Motor neuron (in vitro differentiated cells): ENCODE measurements around the gene ARHGEF7. TPM values are rescaled to one million over a fixed set of nuclear protein-coding genes. Genes with fewer than 3 reads are reported as not detected.
"Not testable (repeated sequence)": the region's sequence is repeated elsewhere in the genome, so short reads cannot be mapped to it uniquely, and the experiment has no call there.

Experiments
- ATAC-seq, 8 experiments: fragments of 200-7000 bp; cut with Tn5 transposase; replicated peaks in 6 of 8; 2 replicates each; pipeline ENCODE4 v1.8.0; 2021; ENCODE audit warnings: mild to moderate bottlenecking in 8 of 8, moderate library complexity in 8 of 8
- H3K27ac ChIP-seq, 2 donors: fragments of 250-450 bp; sonication (Bioruptor Pico); 2 replicates each; pipeline ENCODE4 v1.9.0; 2021; ENCODE audit warnings: antibody characterized with exemption in 2 of 2, mild to moderate bottlenecking in 2 of 2, moderate library complexity in 1 of 2
- H3K4me1 ChIP-seq, 2 donors: fragments of 250-450 bp; sonication (Bioruptor Pico); replicated peaks in 1 of 2; 2 replicates each; pipeline ENCODE4 v1.6.1; 2021; ENCODE audit warnings: antibody characterized with exemption in 2 of 2, mild to moderate bottlenecking in 2 of 2, moderate library complexity in 1 of 2
- H3K4me3 ChIP-seq, 5 donors: fragments of 250-450 bp; sonication (Bioruptor Pico); 2 replicates each; pipeline ENCODE4 v1.9.0; 2021; ENCODE audit warnings: antibody characterized with exemption in 5 of 5, mild to moderate bottlenecking in 5 of 5, moderate library complexity in 4 of 5
- WGBS, 10 experiments: fragments of 450-650 bp; shearing (Covaris generic); methylation state at CpG; one replicate each; pipeline ENCODE4 v1.0.0; 2022; 5-methylcytosine and 5-hydroxymethylcytosine counted together
- in situ Hi-C, 9 experiments: fragments of 400-800 bp; cut with MboI; loops; one replicate each; pipeline ENCODE4 v1.15.0; 2021; ENCODE audit warnings: low sequenced_read_pairs in 9 of 9, low pct_unique_long_range_greater_than_20kb in 2 of 9; ENCODE audit not compliant: unreplicated experiment in 9 of 9
- total RNA-seq, 8 experiments: library from RNA; unstranded; fragments of 300-600 nt; gene quantifications; 2 replicates each; pipeline versions ENCODE4 v1.2.3 to v1.2.4, GENCODE V29; 2022

Gene ARHGEF7
- total RNA-seq, 8 experiments from 2014 or later, result 27.9 to 56.9 (median 50.5) TPM

DNA sequence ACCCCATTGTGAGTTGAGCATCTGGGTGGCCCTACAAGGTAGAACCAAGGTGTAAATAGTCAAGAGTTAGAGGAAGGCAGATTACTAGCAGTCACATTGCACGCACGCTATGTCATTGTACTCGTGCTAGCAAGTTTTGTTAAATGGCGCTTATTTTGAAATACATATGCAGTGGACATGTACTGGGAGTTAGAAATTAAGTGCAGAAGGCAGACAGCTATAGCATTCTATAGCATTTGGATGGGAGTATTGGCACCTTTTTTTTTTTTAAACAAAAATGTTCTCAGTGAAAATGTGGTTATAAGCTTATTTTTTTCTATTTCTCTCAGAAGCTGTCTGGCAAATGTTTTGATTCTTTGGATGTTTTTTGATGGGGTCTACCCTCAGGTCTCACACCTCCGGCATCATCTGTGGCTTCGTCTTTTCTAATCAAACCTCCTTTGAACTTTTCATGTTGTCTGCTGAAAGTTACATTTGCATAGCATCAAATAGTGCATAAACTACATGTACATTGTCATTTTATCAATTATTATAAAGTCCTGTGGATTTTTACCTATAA lies 68.1 kb downstream of the ARHGEF7 start:
- Histone ChIP-seq H3K27ac (no peak overlapping the region), H3K4me3 (no peak overlapping the region), H3K4me1 (peaks cover 23 to 32% of the 10 kb centered on the region in 2 donors)
- 87 to 100% (median 96%) methylated on average over 2 to 6 of the region's 6 CpGs for WGBS, 10 experiments
- in situ Hi-C loops, result no loop called here
- ATAC-seq, result no peak

DNA sequence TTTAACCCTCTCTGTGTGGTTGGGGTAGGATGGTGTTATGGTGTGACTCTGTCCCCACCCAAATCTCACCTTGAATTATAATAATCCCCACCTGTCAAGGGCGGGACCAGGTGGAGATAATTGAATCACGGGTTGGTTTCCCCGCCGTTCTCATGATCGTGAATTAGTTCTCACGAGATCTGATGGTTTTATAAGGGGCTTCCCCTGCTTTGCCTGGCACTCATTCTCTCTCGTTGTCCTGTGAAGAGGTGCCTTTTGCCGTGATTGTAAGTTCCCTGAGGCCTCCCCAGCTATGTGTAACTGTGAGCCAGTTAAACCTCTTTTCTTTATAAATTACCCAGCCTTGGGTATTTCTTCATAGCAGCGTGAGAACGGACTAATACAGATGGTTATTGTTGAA lies 68.8 kb downstream of the ARHGEF7 start:
- in situ Hi-C loops, result no loop called here
- H3K27ac ChIP-seq, result no peak overlapping the region
- 40 to 100% (median 94%) methylated on average over 1 to 10 of the region's 10 CpGs; no CpG with 5 or more reads in 4 of the 10 experiments for WGBS, 10 experiments
- ATAC-seq, result no peak
- peaks cover 24 to 40% of the 10 kb centered on the region in 2 donors for H3K4me1 ChIP-seq
- H3K4me3 ChIP-seq, result no peak overlapping the region

DNA sequence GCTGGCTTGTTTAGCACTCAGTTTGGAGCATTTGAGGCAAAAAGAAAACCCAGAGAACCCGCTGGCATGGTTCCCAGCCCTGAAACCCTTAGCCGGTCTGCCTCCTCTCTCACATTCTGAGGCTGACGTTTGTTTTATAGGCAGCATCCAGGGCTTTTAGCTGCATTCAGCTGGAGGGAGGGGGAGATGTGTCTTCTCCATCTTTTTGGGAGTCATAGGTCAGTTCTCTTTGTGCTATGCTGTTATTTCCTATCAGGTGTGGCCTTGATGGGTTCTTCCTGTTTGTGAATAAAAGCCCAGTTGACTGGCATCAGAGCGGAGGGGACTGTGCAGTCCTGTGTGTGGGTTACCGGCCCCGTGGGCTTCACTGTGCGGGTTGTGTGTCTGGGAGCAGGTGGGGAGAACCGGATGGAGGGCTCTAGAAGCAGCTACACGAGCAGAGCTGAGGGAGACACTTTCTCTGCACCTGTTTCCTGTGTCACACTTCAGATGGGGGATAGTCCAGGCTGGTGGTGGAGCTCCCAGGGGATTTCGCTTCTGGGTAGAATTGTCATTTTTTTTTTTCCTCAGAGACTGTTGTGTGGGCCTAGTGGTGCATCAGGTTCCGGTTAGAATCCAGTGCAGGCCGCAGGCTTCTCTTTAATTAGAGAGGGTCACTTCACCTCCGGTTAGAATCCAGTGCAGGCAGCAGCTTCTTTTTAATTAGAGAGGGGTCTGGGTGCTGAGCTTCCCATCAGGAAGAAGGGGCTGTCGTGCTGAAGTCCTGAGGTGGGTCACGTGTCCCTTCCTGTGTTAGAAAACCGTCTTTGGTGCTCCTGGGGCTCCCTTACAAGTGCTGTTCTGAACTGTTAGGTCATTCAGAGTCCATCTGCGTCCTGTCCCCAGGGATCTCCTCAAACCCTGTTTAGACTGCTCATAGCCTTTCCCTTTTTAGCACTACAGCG lies 69.6 kb downstream of the ARHGEF7 start:
- in situ Hi-C loops, result no loop called here
- Histone ChIP-seq H3K4me1 (peaks cover 26 to 42% of the 10 kb centered on the region in 2 donors), H3K27ac (peak overlapping the region in 1 of 2 donors; percentile 59), H3K4me3 (no peak overlapping the region)
- 50 to 93% (median 77%) methylated on average over 1 to 9 of the region's 18 CpGs for WGBS, 10 experiments
- peak in 5 of 8 experiments; percentile 41 to 77 (median 65) for ATAC-seq

DNA sequence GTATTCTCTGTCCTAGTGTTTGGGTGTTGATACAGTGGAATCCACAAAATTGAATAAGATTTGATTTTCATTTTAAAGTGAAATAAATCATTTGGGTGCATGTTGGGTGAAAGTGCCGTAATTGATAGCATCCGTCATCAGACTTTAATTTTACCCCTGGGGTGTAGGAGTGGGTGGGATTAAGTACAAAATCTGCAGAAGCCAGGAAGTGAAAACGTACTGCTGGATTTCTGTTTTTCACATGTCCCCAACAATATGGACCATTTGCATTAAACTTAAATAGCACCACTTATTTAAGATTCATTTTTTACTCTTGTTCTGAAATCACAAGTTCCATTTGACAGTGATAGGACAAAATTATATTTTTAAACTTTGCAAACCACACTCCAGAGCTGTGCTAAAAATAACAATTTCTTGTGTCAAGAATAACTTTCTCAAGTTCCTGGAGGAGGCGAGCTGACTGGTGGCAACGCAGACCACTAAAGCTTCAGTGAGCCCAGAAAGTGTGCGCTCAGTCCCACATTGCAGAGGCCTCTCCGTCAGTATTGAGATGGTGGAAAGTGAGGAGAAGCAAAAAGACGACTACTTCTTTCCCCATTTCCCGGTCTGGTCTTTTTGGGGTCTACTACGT lies 71.3 kb downstream of the ARHGEF7 start:
- Histone ChIP-seq H3K27ac (no peak overlapping the region), H3K4me1 (peaks cover 26 to 42% of the 10 kb centered on the region in 2 donors), H3K4me3 (no peak overlapping the region)
- no peak for ATAC-seq
- WGBS, 10 experiments, result 54 to 100% (median 87%) methylated on average over 2 to 10 of the region's 10 CpGs; no CpG with 5 or more reads in 1 of the 10 experiments
- in situ Hi-C loops, result no loop called here

DNA sequence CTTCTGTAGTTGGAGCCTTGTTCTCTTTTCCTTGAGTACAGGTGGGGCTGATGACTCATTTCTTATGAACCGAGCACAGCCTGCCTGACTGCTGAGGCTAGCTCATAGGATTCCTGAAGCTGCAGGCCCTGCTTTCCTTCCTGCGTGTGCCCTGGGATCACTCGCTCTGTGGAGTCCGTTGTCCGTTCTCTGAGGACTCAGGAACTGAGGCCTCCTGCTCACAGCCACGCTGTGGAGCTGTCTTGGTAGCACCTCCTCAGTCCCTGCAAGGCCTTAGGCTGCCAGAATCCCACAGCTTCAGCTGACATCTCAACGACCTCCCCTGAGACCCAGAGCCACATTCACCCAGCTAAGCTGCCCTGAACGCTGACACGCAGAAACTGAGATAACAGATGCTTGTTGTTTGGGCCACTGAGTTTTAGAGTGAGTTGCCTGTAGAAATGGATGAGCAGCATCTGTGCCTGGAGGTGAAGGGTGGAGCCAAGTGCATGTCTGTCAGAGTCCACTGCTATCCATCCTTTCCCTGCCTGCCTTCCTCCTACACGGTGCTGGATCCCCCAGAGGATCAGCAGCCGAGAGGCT lies 72.9 kb downstream of the ARHGEF7 start:
- in situ Hi-C loops, result no loop called here
- ATAC-seq, result peak in 7 of 8 experiments; percentile 52 to 80 (median 76)
- Histone ChIP-seq H3K27ac (no peak overlapping the region), H3K4me3 (no peak overlapping the region), H3K4me1 (peaks cover 26 to 42% of the 10 kb centered on the region in 2 donors)
- 40 to 88% (median 70%) methylated on average over 1 to 10 of the region's 11 CpGs; no CpG with 5 or more reads in 3 of the 10 experiments for WGBS, 10 experiments

DNA sequence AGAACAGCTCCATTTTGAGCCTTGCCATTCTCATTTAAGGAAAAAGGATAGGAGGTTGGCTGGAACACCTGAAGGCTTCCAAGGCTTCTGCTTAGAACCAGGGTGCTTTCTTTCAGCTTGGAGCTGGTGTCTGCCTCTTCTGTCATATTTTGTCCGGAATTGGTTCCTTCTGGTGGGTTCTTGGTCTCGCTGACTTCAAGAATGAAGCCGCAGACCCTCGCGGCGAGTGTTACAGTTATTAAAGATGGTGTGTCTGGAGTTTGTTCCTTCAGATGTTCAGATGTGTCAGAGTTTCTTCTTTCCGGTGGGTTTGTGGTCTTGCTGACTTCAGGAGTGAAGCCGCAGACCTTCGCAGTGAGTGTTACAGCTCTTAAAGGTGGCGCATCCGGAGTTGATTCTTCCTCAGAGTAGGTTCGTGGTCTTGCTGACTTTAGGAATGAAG lies 74.0 kb downstream of the ARHGEF7 start:
- peaks cover 26 to 41% of the 10 kb centered on the region in 2 donors for H3K4me1 ChIP-seq
- H3K4me3 ChIP-seq, in situ Hi-C loops, ATAC-seq, H3K27ac ChIP-seq: not testable (repeated sequence)
- WGBS, 10 experiments, result 93 to 100% (median 100%) methylated on average over 1 to 11 of the region's 12 CpGs; no CpG with 5 or more reads in 2 of the 10 experiments

DNA sequence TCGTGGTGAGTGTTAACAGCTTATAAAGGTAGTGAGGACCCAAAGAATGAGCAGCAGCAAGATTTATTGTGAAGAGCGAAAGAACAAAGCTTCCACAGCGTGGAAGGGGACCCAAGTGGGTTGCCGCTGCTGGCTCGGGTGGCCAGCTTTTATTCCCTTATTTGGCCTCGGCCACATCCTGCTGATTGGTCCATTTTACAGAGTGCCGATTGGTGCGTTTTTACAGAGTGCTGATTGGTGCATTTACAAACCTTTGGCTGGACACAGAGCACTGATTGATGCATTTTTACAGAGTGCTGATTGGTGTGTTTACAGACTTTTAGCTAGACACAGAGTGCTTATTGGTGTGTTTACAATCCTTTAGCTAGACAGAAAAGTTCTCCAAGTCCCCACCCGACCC lies 74.4 kb downstream of the ARHGEF7 start:
- in situ Hi-C loops, H3K4me3 ChIP-seq, ATAC-seq, H3K27ac ChIP-seq: not testable (repeated sequence)
- 83 to 100% (median 98%) methylated on average over 1 to 6 of the region's 9 CpGs; no CpG with 5 or more reads in 2 of the 10 experiments for WGBS, 10 experiments
- peaks cover 21 to 37% of the 10 kb centered on the region in 2 donors for H3K4me1 ChIP-seq

DNA sequence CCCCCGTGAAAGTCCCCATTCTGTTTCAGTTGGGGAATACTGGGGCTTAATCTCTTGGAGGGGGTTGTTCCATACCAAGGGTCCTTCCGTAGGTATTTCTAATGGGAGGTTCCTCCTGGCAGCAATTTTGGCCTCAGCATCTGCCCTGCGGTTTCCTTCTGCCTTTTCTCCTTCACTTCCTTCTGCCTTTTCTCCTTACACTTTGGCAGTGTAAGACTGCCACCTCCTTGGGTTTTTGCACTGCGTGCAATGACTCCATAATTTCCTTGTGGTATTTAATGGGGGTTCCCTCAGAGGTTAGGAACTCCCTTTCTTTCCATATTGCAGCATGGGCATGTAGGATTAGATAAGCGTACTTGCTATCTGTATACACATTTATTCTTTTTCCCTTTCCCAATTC lies 78.1 kb downstream of the ARHGEF7 start:
- H3K27ac ChIP-seq, H3K4me1 ChIP-seq, H3K4me3 ChIP-seq, ATAC-seq, in situ Hi-C loops: not testable (repeated sequence)
- 83 to 100% (median 100%) methylated on average over 1 to 5 of the region's 5 CpGs; no CpG with 5 or more reads in 1 of the 10 experiments for WGBS, 10 experiments

DNA sequence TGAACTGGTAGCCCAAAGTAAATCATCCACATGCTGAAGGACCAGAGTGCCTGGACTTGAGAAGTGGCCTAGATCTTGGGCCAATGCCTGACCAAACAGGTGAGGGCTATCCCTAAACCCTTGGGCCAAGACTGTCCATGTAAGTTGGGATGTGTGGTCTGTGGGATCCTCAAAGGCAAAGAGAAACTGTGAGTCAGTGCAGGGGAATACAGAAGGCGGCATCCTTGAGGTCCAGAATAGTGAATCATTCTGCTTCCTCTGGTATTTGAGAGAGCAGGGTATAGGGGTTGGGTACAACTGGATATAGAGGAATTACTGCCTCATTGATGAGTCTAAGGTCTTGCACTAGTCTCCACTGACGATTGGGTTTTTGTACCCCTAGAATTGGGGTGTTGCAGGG lies 79.5 kb downstream of the ARHGEF7 start:
- H3K27ac ChIP-seq, in situ Hi-C loops, H3K4me3 ChIP-seq, ATAC-seq, H3K4me1 ChIP-seq: not testable (repeated sequence)
- 0 to 100% (median 100%) methylated on average over 1 to 2 of the region's 2 CpGs; no CpG with 5 or more reads in 5 of the 10 experiments for WGBS, 10 experiments

DNA sequence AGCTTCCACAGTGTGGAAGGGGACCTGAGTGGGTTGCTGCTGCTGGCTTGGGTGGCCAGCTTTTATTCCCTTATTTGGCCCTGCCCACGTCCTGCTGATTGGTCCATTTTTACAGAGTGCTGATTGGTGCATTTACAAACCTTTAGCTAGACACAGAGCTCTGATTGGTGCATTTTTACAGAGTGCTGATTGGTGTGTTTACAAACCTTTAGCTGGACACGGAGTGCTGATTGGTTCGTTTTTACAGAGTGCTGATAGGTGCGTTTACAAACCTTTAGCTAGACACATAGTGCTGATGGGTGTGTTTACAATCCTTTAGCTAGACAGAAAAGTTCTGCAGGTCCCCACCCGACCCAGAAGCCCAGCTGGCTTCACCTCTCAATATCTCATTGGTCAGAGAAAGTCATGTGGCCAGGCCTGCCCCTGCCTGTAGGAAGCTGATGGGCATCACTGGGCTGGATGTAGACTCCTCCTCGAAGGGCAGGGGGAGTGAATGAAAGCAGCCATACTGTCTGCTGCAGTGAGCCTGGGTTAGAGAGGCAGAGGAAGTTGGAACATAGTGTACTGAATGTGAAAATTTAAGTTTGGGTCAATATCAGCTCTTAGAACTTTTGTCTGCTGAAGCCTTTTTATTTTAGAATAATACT lies 83.7 kb downstream of the ARHGEF7 start:
- H3K4me3 ChIP-seq, in situ Hi-C loops, ATAC-seq, H3K27ac ChIP-seq: not testable (repeated sequence)
- WGBS, 10 experiments, result 85 to 100% (median 96%) methylated on average over 1 to 4 of the region's 6 CpGs; no CpG with 5 or more reads in 2 of the 10 experiments
- H3K4me1 ChIP-seq, result peaks cover 9 to 13% of the 10 kb centered on the region in 2 donors

DNA sequence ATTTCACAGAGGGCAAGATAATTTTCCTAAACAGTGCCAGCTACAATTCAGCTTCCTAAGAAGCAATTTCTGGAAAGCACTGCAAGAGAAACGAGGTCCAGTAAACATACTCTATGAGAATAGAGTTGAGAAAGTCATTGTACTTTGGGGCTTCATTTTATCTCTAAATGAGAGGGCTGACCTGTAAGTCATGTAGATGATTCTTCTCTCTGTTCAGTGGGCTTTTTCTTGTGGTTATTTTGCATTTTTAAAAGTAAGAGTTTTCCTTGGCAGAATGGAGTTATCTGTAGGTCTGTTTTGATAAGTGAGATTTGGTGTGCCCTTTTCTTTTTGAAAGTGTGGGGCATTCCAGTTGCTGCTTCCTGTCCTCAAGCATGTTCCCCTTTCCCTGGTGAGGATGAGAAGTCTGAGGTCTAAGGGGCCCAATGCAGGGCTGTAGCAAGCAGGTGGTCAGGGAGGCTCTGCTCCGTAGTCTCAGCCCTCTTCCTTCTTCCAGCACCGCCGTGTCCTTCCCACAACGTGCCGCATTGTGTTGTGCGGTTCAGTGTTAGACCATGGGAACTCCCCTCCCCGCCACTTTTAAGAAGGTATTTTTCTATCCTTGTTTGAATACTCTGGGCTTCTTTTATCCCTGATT lies 86.3 kb downstream of the ARHGEF7 start:
- in situ Hi-C loops, result loop anchor here in 2 of 9 experiments (25.0 kb wide), 2 partner anchors 114 to 289 kb away; partner anchors contain the start of gene ANKRD10 (in 1 of the 2)
- Histone ChIP-seq H3K4me1 (peaks cover 22 to 25% of the 10 kb centered on the region in 2 donors), H3K4me3 (no peak overlapping the region), H3K27ac (no peak overlapping the region)
- no peak for ATAC-seq
- 20 to 100% (median 84%) methylated on average over 1 to 8 of the region's 8 CpGs; no CpG with 5 or more reads in 1 of the 10 experiments for WGBS, 10 experiments
